OCI-LY1 (cell line): Measurements from ENCODE around the gene UNC5A.

ENCODE experiments used
- H2AFZ ChIP-seq: fragments of 200-600 bp; sonication (generic), shearing (Covaris generic); 2 replicates; pipeline ENCODE4 v1.6.0; 2014; ENCODE audit warnings: antibody characterized with exemption, mild to moderate bottlenecking, low read length
- H3F3A ChIP-seq: fragments of 200-600 bp; sonication (generic), shearing (Covaris generic); 2 replicates; pipeline ENCODE4 v1.6.0; 2014; ENCODE audit warnings: mild to moderate bottlenecking, antibody characterized with exemption, low read length, moderate library complexity; ENCODE audit not compliant: insufficient read depth
- H3K27ac ChIP-seq: fragments of 200-600 bp; sonication (generic); 2 replicates; pipeline ENCODE4 v1.5.1; 2014; ENCODE audit warnings: low read length, mixed run types, mild to moderate bottlenecking, low read depth; ENCODE audit not compliant: poor library complexity, severe bottlenecking
- H3K27me3 ChIP-seq: fragments of 200-600 bp; sonication (generic); 2 replicates; pipeline ENCODE4 v1.6.0; 2014; ENCODE audit warnings: antibody characterized with exemption, mild to moderate bottlenecking, low read length, moderate library complexity; ENCODE audit not compliant: insufficient read depth
- H3K36me3 ChIP-seq: fragments of 200-600 bp; sonication (generic); 2 replicates; pipeline ENCODE4 v1.6.1; 2014; ENCODE audit warnings: mild to moderate bottlenecking, antibody characterized with exemption, low read length, moderate library complexity, mixed read lengths; ENCODE audit not compliant: insufficient read depth
- H3K4me1 ChIP-seq: fragments of 200-600 bp; sonication (generic); 2 replicates; pipeline ENCODE4 v1.5.1; 2014; ENCODE audit warnings: mild to moderate bottlenecking, low read length, moderate library complexity; ENCODE audit not compliant: insufficient read depth, severe bottlenecking
- H3K4me2 ChIP-seq: fragments of 200-600 bp; sonication (generic), shearing (Covaris generic); 2 replicates; pipeline ENCODE4 v1.6.1; 2014; ENCODE audit warnings: low read length
- H3K4me3 ChIP-seq: fragments of 200-600 bp; sonication (generic); 2 replicates; pipeline ENCODE4 v1.5.1; 2014; ENCODE audit warnings: low read length, low read depth, mild to moderate bottlenecking, mixed read lengths; ENCODE audit not compliant: poor library complexity, severe bottlenecking
- H3K79me2 ChIP-seq: fragments of 200-600 bp; shearing (Covaris generic); 2 replicates; pipeline ENCODE4 v1.6.1; 2016; ENCODE audit warnings: mixed run types, low read length, mixed read lengths; ENCODE audit not compliant: insufficient read depth
- H3K9ac ChIP-seq: fragments of 200-600 bp; sonication (generic), shearing (Covaris generic); 2 replicates; pipeline ENCODE4 v1.6.1; 2014; ENCODE audit warnings: mild to moderate bottlenecking, low read length, mixed read lengths
- H3K9me2 ChIP-seq: fragments of 200-600 bp; sonication (generic), shearing (Covaris generic); 2 replicates; pipeline ENCODE4 v1.6.1; 2014; ENCODE audit warnings: low read depth, mild to moderate bottlenecking, low read length, mixed read lengths
- H3K9me3 ChIP-seq: fragments of 200-600 bp; shearing (Covaris generic); 2 replicates; pipeline ENCODE4 v1.6.1; 2014; ENCODE audit warnings: low read length, mixed read lengths
- H4K20me1 ChIP-seq: fragments of 200-600 bp; sonication (generic), shearing (Covaris generic); 2 replicates; pipeline ENCODE4 v1.6.0; 2016; ENCODE audit warnings: mild to moderate bottlenecking, low read length; ENCODE audit not compliant: insufficient read depth
- EZH2 ChIP-seq: fragments of 200-600 bp; sonication (generic), shearing (Covaris generic); IDR thresholded peaks from 2 replicates; pipeline ENCODE4 v1.8.0; 2017; ENCODE audit warnings: borderline replicate concordance, mixed run types, mild to moderate bottlenecking, antibody characterized with exemption, low read length, moderate library complexity, mixed read lengths
- TF ChIP-seq, protein P1 (sequence below): fragments of 200-600 bp; sonication (generic), shearing (Covaris generic); IDR thresholded peaks from 2 replicates; pipeline ENCODE4 v1.5.1; 2017; ENCODE audit warnings: mild to moderate bottlenecking, antibody characterized with exemption, low read length, moderate library complexity, mixed read lengths

UNC5A gene

DNA sequence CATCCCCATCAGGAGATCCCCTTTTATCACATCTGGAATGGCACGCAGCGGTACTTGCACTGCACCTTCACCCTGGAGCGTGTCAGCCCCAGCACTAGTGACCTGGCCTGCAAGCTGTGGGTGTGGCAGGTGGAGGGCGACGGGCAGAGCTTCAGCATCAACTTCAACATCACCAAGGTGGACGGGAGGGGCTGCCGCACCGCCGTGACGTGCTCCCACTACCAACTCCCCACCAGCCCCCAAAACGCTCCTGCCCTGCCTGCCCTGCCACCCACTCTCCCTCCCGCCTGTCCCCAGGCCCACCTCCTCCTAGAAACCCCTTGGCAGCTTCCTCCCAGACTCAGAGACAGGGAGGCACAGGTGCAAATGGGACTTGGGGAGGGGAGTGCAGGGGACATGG, 68.1 kb downstream of the UNC5A start:
- H3K4me1 ChIP-seq: no peaks in the 10 kb centered on the region
- H3K27ac ChIP-seq: no peak overlapping the region
- H3K27me3 ChIP-seq: no peaks in the 10 kb centered on the region
- TF ChIP-seq, protein P1, sequence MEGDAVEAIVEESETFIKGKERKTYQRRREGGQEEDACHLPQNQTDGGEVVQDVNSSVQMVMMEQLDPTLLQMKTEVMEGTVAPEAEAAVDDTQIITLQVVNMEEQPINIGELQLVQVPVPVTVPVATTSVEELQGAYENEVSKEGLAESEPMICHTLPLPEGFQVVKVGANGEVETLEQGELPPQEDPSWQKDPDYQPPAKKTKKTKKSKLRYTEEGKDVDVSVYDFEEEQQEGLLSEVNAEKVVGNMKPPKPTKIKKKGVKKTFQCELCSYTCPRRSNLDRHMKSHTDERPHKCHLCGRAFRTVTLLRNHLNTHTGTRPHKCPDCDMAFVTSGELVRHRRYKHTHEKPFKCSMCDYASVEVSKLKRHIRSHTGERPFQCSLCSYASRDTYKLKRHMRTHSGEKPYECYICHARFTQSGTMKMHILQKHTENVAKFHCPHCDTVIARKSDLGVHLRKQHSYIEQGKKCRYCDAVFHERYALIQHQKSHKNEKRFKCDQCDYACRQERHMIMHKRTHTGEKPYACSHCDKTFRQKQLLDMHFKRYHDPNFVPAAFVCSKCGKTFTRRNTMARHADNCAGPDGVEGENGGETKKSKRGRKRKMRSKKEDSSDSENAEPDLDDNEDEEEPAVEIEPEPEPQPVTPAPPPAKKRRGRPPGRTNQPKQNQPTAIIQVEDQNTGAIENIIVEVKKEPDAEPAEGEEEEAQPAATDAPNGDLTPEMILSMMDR: no peak
- TF ChIP-seq EZH2: no peak
- H3K79me2 ChIP-seq: no peaks in the 10 kb centered on the region
- H3K4me3 ChIP-seq: no peak overlapping the region
- H3K9me3 ChIP-seq: no peaks in the 10 kb centered on the region
- H3K4me2 ChIP-seq: no peak overlapping the region
- no peaks in the 10 kb centered on the region for H3K36me3 ChIP-seq
- no peak overlapping the region for H2AFZ ChIP-seq
- no peaks in the 10 kb centered on the region for H3F3A ChIP-seq
- no peaks in the 10 kb centered on the region for H3K9me2 ChIP-seq
- H4K20me1 ChIP-seq: no peaks in the 10 kb centered on the region
- no peak overlapping the region for H3K9ac ChIP-seq

DNA sequence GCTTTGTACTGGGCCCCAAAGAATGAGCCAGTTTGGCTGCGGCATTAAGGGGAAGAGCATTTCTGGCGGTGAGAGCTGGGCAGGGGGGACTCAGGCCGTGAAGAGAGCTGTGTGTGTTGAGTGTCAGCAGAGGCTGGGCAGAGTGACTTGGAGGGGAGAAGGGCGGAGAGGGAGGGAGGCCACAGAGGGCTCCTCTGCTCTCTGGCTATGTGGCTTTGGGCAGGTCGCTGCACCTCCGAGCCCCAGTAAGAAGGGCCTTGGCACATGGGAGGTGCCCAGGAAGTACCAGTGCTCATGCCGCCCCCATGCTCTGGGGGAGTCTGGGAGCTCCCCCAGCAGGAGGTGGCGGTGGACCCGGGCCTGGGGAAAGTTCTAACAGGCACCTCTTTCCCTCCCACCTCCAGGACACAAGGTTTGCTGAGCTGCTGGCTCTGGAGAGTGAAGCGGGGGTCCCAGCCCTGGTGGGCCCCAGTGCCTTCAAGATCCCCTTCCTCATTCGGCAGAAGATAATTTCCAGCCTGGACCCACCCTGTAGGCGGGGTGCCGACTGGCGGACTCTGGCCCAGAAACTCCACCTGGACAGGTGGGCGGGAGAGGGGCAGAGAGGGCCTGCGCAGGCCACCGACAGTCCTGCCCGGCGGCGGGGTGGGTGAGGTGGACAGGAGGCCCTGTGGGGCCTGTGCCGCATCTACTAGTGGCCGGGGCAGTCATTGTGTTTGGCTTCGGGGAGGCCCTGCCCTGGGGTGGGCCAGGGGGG, 68.7 kb downstream of the UNC5A start:
- H3K4me1 ChIP-seq: no peaks in the 10 kb centered on the region
- H3K79me2 ChIP-seq: no peaks in the 10 kb centered on the region
- H3K9ac ChIP-seq: no peak overlapping the region
- no peaks in the 10 kb centered on the region for H3K36me3 ChIP-seq
- no peaks in the 10 kb centered on the region for H3K9me2 ChIP-seq
- no peak overlapping the region for H3K4me2 ChIP-seq
- no peak overlapping the region for H3K4me3 ChIP-seq
- H3K27me3 ChIP-seq: no peaks in the 10 kb centered on the region
- H3K27ac ChIP-seq: no peak overlapping the region
- H4K20me1 ChIP-seq: no peaks in the 10 kb centered on the region
- H3F3A ChIP-seq: no peaks in the 10 kb centered on the region
- no peaks in the 10 kb centered on the region for H3K9me3 ChIP-seq
- no peak for TF ChIP-seq EZH2
- TF ChIP-seq, protein P1: no peak
- no peak overlapping the region for H2AFZ ChIP-seq

DNA sequence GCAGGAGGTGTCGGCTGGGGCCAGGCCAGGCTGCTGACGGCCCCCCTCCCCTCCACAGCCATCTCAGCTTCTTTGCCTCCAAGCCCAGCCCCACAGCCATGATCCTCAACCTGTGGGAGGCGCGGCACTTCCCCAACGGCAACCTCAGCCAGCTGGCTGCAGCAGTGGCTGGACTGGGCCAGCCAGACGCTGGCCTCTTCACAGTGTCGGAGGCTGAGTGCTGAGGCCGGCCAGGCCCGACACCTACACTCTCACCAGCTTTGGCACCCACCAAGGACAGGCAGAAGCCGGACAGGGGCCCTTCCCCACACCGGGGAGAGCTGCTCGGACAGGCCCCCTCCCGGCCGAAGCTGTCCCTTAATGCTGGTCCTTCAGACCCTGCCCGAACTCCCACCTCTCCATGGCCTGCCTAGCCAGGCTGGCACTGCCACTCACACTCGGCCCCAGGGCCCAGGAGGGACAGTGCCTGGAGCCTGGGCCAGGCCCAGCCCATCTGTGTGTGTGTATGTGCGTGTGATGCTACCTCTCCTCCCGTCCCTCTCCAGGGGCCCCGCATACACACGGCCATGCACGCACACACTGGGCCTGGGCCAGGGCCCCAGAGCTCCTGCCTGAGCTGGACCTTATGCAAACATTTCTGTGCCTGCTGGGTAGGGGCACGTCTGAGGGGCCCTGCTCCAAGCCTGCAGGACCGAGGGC, 69.5 kb downstream of the UNC5A start:
- Histone ChIP-seq H3K9me3 (no peaks in the 10 kb centered on the region), H2AFZ (no peak overlapping the region), H4K20me1 (no peaks in the 10 kb centered on the region), H3K4me2 (no peak overlapping the region), H3K4me3 (no peak overlapping the region), H3F3A (no peaks in the 10 kb centered on the region), H3K27ac (no peak overlapping the region), H3K9me2 (no peaks in the 10 kb centered on the region), H3K79me2 (no peaks in the 10 kb centered on the region), H3K36me3 (no peaks in the 10 kb centered on the region), H3K27me3 (no peaks in the 10 kb centered on the region), H3K4me1 (no peaks in the 10 kb centered on the region), H3K9ac (no peak overlapping the region)
- TF ChIP-seq, protein P1: no peak
- TF ChIP-seq EZH2: no peak
